WTC11 (cell line): ENCODE measurements around the gene CARHSP1.

Experiments used
- ATF1 ChIP-seq: sonication (generic); formaldehyde crosslinking; IDR thresholded peaks from 2 replicates; pipeline ENCODE4 v1.8.1; 2023; ENCODE audit warnings: mild to moderate bottlenecking, moderate library complexity, missing genetic modification reagents
- ATF3 ChIP-seq: sonication (generic); formaldehyde crosslinking; conservative IDR thresholded peaks from 2 replicates; pipeline ENCODE4 v1.8.1; 2022; ENCODE audit warnings: mild to moderate bottlenecking, missing genetic modification reagents
- CTCF ChIP-seq: fragments of 200-600 bp; IDR thresholded peaks from 2 replicates; pipeline ENCODE4 v1.8.0; 2022; ENCODE audit warnings: antibody characterized with exemption
- ETV6 ChIP-seq: sonication (generic); formaldehyde crosslinking; IDR thresholded peaks from 2 replicates; pipeline ENCODE4 v1.8.1; 2022; ENCODE audit warnings: mild to moderate bottlenecking, missing genetic modification reagents
- SP1 ChIP-seq: sonication (generic); formaldehyde crosslinking; conservative IDR thresholded peaks from 2 replicates; pipeline ENCODE4 v1.8.1; 2022; ENCODE audit warnings: missing genetic modification reagents
- ZNF121 ChIP-seq: sonication (generic); formaldehyde crosslinking; IDR thresholded peaks from 2 replicates; pipeline ENCODE4 v1.8.0; 2023; ENCODE audit warnings: missing genetic modification reagents

- TF ChIP-seq CTCF (no peak), ZNF121 (CRISPR knock-in tag) (no peak), ETV6 (CRISPR knock-in tag) (no peak), ATF3 (CRISPR knock-in tag) (no peak), ATF1 (no peak), SP1 (no peak)
Observed at GRCh38 chr16:8848231-8848938, 20.4 kb downstream of the CARHSP1 start.
